ENCODE data around the gene VAV3.
A peak's percentile ranks its signal among the peaks of the same experiment; 100 is the strongest.

VAV3 gene

GRCh38 chr1:107618539-107618938 lies 346.4 kb downstream of the VAV3 start:
- peaks cover 29% of the 10 kb centered on the region for H3K4me1 Mint-ChIP-seq
- peaks cover 20% of the 10 kb centered on the region for H3K36me3 Mint-ChIP-seq

DNA sequence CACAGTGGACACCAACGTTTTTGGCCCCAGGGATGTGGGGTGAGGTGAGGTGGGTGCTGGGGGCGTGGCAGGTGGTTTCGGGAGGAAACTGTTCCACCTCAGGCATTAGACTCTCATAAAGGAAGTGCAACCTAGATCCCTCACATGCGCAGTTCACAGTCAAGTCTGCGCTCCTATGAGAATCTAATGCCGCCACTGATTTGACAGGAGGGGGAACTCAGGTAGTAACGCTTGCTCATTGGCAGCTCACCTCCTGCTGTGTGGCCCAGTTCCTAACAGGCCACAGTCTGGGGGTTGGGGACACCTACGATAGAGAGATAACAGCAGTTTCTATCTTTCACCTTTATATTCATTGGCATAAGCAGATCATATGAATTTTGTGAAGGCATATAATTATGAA lies 347.1 kb downstream of the VAV3 start:
- Mint-ChIP-seq H3K4me3 (no peak overlapping the region), H3K4me1 (peaks cover 25% of the 10 kb centered on the region), H3K36me3 (peaks cover 20% of the 10 kb centered on the region), H3K27ac (no peak overlapping the region), H3K9me3 (peaks cover 3% of the 10 kb centered on the region)
- DNase-seq (ENCODE audit: low spot score in 2 of 2) (no peak), ATAC-seq (no peak)

More at GRCh38 chr1:107618539-107618938, 346.4 kb downstream of the VAV3 start:
- ATAC-seq = no peak
- DNase-seq (ENCODE audit: low spot score in 2 of 2) = no peak
- Mint-ChIP-seq H3K4me3 (no peak overlapping the region), H3K9me3 (no peaks in the 10 kb centered on the region), H3K27ac (no peak overlapping the region)

DNA sequence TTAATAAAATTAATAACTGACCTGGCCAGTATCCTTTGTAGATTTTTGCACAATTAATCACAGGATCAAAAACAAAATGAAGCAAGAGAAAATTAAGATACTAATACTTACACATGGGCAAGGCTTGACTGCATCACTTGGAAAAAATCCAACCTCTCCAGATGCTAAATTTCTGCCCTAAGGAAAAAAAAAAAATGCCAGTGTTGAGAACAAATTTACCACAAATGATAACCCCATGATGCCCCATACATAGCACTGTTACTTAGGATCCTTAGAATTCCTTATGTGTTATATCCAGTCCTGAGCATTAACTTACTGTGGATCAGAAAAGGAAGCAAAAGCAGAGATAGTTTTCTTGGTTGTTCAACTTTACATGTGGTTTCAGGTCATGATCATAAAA lies 347.5 kb downstream of the VAV3 start:
- Mint-ChIP-seq H3K36me3 (peaks cover 20% of the 10 kb centered on the region), H3K27ac (no peak overlapping the region)

GRCh38 chr1:107609808-107610207 lies 355.2 kb downstream of the VAV3 start:
- H3K4me3 Mint-ChIP-seq = no peak overlapping the region
- no peak for DNase-seq (ENCODE audit: low spot score in 2 of 2)
- H3K9me3 Mint-ChIP-seq = peaks cover 9% of the 10 kb centered on the region
- ATAC-seq = no peak
- no peak overlapping the region for H3K27ac Mint-ChIP-seq
- no peaks in the 10 kb centered on the region for H3K4me1 Mint-ChIP-seq
- peaks cover 5% of the 10 kb centered on the region for H3K36me3 Mint-ChIP-seq

More for the DNA sequence above, 347.5 kb downstream of the VAV3 start:
- Mint-ChIP-seq H3K4me3 (no peak overlapping the region), H3K9me3 (peaks cover 3% of the 10 kb centered on the region), H3K4me1 (peaks cover 20% of the 10 kb centered on the region)
- DNase-seq (ENCODE audit: low spot score in 2 of 2) (no peak), ATAC-seq (no peak)

DNA sequence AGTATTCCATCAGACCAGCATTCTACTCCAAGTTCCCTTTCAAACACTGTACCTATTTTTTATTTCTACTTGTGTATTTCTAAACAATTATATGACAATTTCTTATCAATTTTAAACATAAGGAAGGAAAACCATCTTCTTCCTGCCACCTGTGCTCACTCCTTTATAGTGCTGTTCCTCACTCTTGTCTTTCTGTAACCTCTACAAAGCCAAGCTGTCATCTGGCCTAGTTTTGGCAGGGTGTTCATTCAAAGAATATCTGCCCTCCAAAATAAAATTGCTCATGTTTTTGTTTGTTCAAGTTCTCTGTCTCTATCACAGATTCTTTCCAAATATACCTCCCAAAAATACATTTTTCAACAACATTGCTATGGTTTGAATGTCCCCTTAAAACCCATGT lies 360.2 kb downstream of the VAV3 start:
- H3K36me3 Mint-ChIP-seq = peaks cover 5% of the 10 kb centered on the region
- ATAC-seq = no peak
- H3K4me1 Mint-ChIP-seq = peaks cover 9% of the 10 kb centered on the region
- H3K9me3 Mint-ChIP-seq = peaks cover 6% of the 10 kb centered on the region
- H3K4me3 Mint-ChIP-seq = no peak overlapping the region
- no peak overlapping the region for H3K27ac Mint-ChIP-seq
- DNase-seq (ENCODE audit: low spot score in 2 of 2) = no peak

DNA sequence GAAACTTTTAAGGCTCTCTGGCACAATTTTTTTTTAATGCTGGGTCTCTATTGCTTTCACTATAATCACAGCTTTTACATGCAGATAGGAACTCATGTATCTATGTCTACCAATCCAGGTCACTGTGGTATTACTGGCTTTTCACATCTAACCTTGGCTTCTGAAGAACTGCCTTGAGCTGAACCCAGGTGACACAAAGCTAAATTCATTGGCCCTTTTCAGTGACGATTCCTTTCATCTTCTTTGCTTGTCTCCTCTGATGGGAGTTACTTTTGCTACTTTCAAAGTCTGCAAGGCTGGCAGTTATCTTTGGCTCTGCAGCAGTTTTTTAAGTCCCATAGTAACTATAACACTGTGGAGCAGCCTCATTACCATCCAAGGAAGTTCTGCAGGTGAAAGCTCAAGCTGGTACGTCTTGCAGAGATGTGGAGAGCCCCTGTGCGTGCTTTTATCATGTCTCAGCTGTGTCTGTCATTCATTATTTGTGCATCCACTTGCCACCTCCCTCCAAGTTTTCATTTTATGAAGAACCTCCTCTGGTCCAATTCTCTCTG lies 364.3 kb downstream of the VAV3 start:
- peak overlapping the region; percentile 8 for H3K4me3 Mint-ChIP-seq
- DNase-seq (ENCODE audit: low spot score in 2 of 2) = no peak
- no peak for ATAC-seq
- peaks cover 5% of the 10 kb centered on the region for H3K36me3 Mint-ChIP-seq
- H3K27ac Mint-ChIP-seq = no peak overlapping the region
- H3K9me3 Mint-ChIP-seq = no peaks in the 10 kb centered on the region
- peaks cover 9% of the 10 kb centered on the region for H3K4me1 Mint-ChIP-seq

DNA sequence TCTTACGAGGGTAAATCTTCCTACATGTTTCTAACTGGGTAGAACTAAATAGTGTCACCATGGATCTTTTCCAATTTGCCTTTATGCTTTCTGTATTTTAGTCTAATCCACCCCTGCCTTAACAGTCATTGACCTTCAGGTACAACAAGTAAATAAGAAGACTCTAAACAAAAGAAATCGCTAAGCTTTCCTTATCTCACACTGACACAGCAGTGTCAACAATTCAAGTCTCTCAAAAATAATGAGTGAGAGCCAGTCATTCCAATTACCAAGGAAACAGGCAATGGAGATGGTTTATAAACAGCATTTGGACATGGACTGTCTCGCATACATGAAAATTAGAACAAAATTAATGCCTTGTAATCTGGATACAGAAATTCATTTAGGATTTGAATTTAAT lies 365.8 kb downstream of the VAV3 start:
- ATAC-seq = no peak
- Mint-ChIP-seq H3K9me3 (no peaks in the 10 kb centered on the region), H3K4me3 (no peak overlapping the region), H3K27ac (no peak overlapping the region), H3K36me3 (peaks cover 5% of the 10 kb centered on the region), H3K4me1 (peaks cover 15% of the 10 kb centered on the region)
- no peak for DNase-seq (ENCODE audit: low spot score in 2 of 2)

- H3K4me3 Mint-ChIP-seq = no peak overlapping the region
- no peak for ATAC-seq
- H3K4me1 Mint-ChIP-seq = peaks cover 24% of the 10 kb centered on the region
- H3K27ac Mint-ChIP-seq = no peak overlapping the region
- no peak for DNase-seq (ENCODE audit: low spot score in 2 of 2)
- H3K9me3 Mint-ChIP-seq = no peaks in the 10 kb centered on the region
- H3K36me3 Mint-ChIP-seq = peaks cover 9% of the 10 kb centered on the region
Measured at GRCh38 chr1:107597290-107597689, 367.7 kb downstream of the VAV3 start.

DNA sequence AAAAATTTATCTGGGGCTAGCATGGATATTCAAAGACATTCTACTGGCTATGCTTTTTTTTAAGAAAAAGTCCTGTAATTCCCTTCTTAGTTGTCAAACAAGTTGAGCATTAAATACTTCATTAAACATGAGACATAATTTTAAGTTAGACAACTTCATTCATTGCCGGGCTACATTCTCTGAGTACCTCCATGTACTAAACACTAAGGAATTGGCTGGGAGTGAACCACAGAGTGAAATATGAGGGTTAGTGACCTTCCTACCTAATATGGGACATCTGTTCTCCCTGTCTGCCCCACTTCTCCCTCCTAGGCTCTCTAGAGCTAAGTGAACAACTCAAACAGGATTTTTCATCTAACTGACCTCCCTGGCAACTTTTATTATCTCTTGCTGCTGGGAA lies 370.4 kb downstream of the VAV3 start:
- Mint-ChIP-seq H3K36me3 (peaks cover 4% of the 10 kb centered on the region), H3K4me3 (no peak overlapping the region), H3K27ac (no peak overlapping the region), H3K9me3 (no peaks in the 10 kb centered on the region), H3K4me1 (peaks cover 15% of the 10 kb centered on the region)
- ATAC-seq (no peak), DNase-seq (ENCODE audit: low spot score in 2 of 2) (no peak)

GRCh38 chr1:107593501-107594209 lies 371.3 kb downstream of the VAV3 start:
- Mint-ChIP-seq H3K27ac (no peak overlapping the region), H3K4me3 (no peak overlapping the region), H3K4me1 (peaks cover 15% of the 10 kb centered on the region), H3K9me3 (no peaks in the 10 kb centered on the region), H3K36me3 (peaks cover 4% of the 10 kb centered on the region)
- peak; percentile 96 for ATAC-seq
- no peak for DNase-seq (ENCODE audit: low spot score in 2 of 2)

- no peak overlapping the region for H3K27ac Mint-ChIP-seq
- H3K4me3 Mint-ChIP-seq = no peak overlapping the region
- peaks cover 15% of the 10 kb centered on the region for H3K4me1 Mint-ChIP-seq
- no peak for ATAC-seq
- H3K9me3 Mint-ChIP-seq = no peaks in the 10 kb centered on the region
- H3K36me3 Mint-ChIP-seq = peaks cover 4% of the 10 kb centered on the region
- no peak for DNase-seq (ENCODE audit: low spot score in 2 of 2)
Measured at GRCh38 chr1:107590900-107591622, 373.9 kb downstream of the VAV3 start.

- H3K36me3 Mint-ChIP-seq = peaks cover 4% of the 10 kb centered on the region
- no peak overlapping the region for H3K27ac Mint-ChIP-seq
- DNase-seq (ENCODE audit: low spot score in 2 of 2) = no peak
- H3K4me3 Mint-ChIP-seq = no peak overlapping the region
- H3K4me1 Mint-ChIP-seq = peaks cover 15% of the 10 kb centered on the region
- no peaks in the 10 kb centered on the region for H3K9me3 Mint-ChIP-seq
- ATAC-seq = no peak
Measured at GRCh38 chr1:107590087-107590486, 374.9 kb downstream of the VAV3 start.

GRCh38 chr1:107588321-107588720 lies 376.7 kb downstream of the VAV3 start:
- H3K4me3 Mint-ChIP-seq = no peak overlapping the region
- DNase-seq (ENCODE audit: low spot score in 2 of 2) = no peak

DNA sequence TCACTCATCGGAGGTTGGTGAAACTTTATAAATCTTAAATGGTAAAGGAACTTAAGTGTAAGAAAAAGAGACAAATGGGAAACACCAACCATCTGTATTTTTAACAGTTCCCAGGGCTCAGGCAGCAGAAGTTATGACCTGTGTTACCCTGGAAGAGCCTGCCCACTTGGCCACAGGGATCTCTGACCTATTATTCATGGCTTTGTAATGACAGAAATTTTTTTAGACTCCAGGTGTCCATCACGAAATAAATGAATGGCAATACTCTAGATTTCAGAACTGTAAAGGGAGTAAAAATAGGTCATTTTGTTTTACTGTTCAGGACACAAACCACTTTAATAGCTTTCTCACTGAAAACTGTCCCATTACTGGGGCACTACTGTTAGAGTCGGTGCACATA lies 389.8 kb downstream of the VAV3 start:
- DNase-seq (ENCODE audit: low spot score in 2 of 2) (no peak), ATAC-seq (no peak)
- H3K4me3 Mint-ChIP-seq = no peak overlapping the region
- H3K9me3 Mint-ChIP-seq = no peaks in the 10 kb centered on the region
- H3K36me3 Mint-ChIP-seq = peaks cover 6% of the 10 kb centered on the region
- no peaks in the 10 kb centered on the region for H3K4me1 Mint-ChIP-seq
- no peak overlapping the region for H3K27ac Mint-ChIP-seq

More at GRCh38 chr1:107588321-107588720, 376.7 kb downstream of the VAV3 start:
- peak; percentile 73 for ATAC-seq
- no peaks in the 10 kb centered on the region for H3K9me3 Mint-ChIP-seq
- H3K36me3 Mint-ChIP-seq = peaks cover under 1% of the 10 kb centered on the region
- no peaks in the 10 kb centered on the region for H3K4me1 Mint-ChIP-seq
- H3K27ac Mint-ChIP-seq = no peak overlapping the region

GRCh38 chr1:107574044-107574443 lies 390.9 kb downstream of the VAV3 start:
- no peaks in the 10 kb centered on the region for H3K4me1 Mint-ChIP-seq
- H3K4me3 Mint-ChIP-seq = no peak overlapping the region
- no peak overlapping the region for H3K27ac Mint-ChIP-seq

More at GRCh38 chr1:107574044-107574443, 390.9 kb downstream of the VAV3 start:
- no peaks in the 10 kb centered on the region for H3K9me3 Mint-ChIP-seq
- DNase-seq (ENCODE audit: low spot score in 2 of 2) (no peak), ATAC-seq (no peak)
- H3K36me3 Mint-ChIP-seq = peaks cover 6% of the 10 kb centered on the region
